Vagina (tissue), 2 donors: ENCODE data around the gene MAD1L1.

Experiments used
- CTCF ChIP-seq, 3 experiments: fragments of 450-650 bp in 2 of 3; fragments of 200-600 bp in 1 of 3; sonication (generic) in 1 of 3; IDR thresholded peaks; one replicate each; pipeline ENCODE4 v1.5.1; 2017 to 2019; ENCODE audit warnings: antibody characterized with exemption in 3 of 3, mild to moderate bottlenecking in 2 of 3, moderate library complexity in 2 of 3
- POLR2AphosphoS5 ChIP-seq, 2 donors: sonication (generic); formaldehyde crosslinking; IDR thresholded peaks; one replicate each; pipeline ENCODE4 v1.9.0; 2017; ENCODE audit warnings: antibody characterized with exemption in 2 of 2, mild to moderate bottlenecking in 2 of 2, low read depth in 1 of 2; ENCODE audit not compliant: insufficient read depth in 1 of 2

GRCh38 chr7:1785839-1786238 lies 446.9 kb downstream of the MAD1L1 start:
- TF ChIP-seq CTCF (IDR thresholded peaks at IDR 0.05) = no peak
- no peak for TF ChIP-seq POLR2AphosphoS5 (IDR thresholded peaks at IDR 0.05; ENCODE audit: insufficient read depth in 1 of 2, low read depth in 1 of 2)
